T-helper 1 cell treated with Interleukin-12 subunit alpha and Interleukin-12 subunit beta and Interleukin-4 antibody, amounts not matched to agents 30 μg/mL and 1 μg/mL, for 36 hours (primary cell): ENCODE results near the gene EFCAB8.
"Not testable (repeated sequence)": the region's sequence is repeated elsewhere in the genome, so short reads cannot be mapped to it uniquely, and the experiment has no call there.

ENCODE experiments used
- H3K27ac Mint-ChIP-seq: one replicate; pipeline ENCODE4 v1.8.0; 2021; ENCODE audit warnings: mild to moderate bottlenecking, mixed read lengths
- H3K27me3 Mint-ChIP-seq: one replicate; pipeline ENCODE4 v1.8.0; 2021; ENCODE audit warnings: low read depth, mixed read lengths
- H3K36me3 Mint-ChIP-seq: one replicate; pipeline ENCODE4 v1.8.0; 2021; ENCODE audit warnings: low read depth, mixed read lengths
- H3K4me1 Mint-ChIP-seq: one replicate; pipeline ENCODE4 v1.8.0; 2021; ENCODE audit warnings: low read depth, mixed read lengths
- H3K4me3 Mint-ChIP-seq: one replicate; pipeline ENCODE4 v1.8.0; 2021; ENCODE audit warnings: mild to moderate bottlenecking, moderate library complexity, mixed read lengths
- H3K9me3 Mint-ChIP-seq: one replicate; pipeline ENCODE4 v1.8.0; 2021; ENCODE audit warnings: mixed read lengths

Gene EFCAB8

GRCh38 chr20:32958574-32958973 lies 99.9 kb downstream of the EFCAB8 start:
- no peaks in the 10 kb centered on the region for H3K4me1 Mint-ChIP-seq
- H3K4me3 Mint-ChIP-seq, result no peak overlapping the region
- H3K9me3 Mint-ChIP-seq, result peaks cover 31% of the 10 kb centered on the region
- H3K36me3 Mint-ChIP-seq, result peaks cover 3% of the 10 kb centered on the region
- no peaks in the 10 kb centered on the region for H3K27me3 Mint-ChIP-seq
- H3K27ac Mint-ChIP-seq, result no peak overlapping the region

- no peak overlapping the region for H3K27ac Mint-ChIP-seq
- H3K36me3 Mint-ChIP-seq, result peaks cover 3% of the 10 kb centered on the region
- H3K4me3 Mint-ChIP-seq, result no peak overlapping the region
- no peaks in the 10 kb centered on the region for H3K4me1 Mint-ChIP-seq
- no peaks in the 10 kb centered on the region for H3K27me3 Mint-ChIP-seq
- H3K9me3 Mint-ChIP-seq, result peaks cover 27% of the 10 kb centered on the region
Measured at GRCh38 chr20:32959351-32960221, 100.9 kb downstream of the EFCAB8 start.

- Mint-ChIP-seq H3K27ac (no peak overlapping the region), H3K27me3 (no peaks in the 10 kb centered on the region), H3K4me1 (peaks cover 2% of the 10 kb centered on the region), H3K36me3 (peaks cover 3% of the 10 kb centered on the region), H3K4me3 (no peak overlapping the region), H3K9me3 (peaks cover 26% of the 10 kb centered on the region)
Measured at GRCh38 chr20:32960222-32960518, 101.4 kb downstream of the EFCAB8 start.

- Mint-ChIP-seq H3K4me1 (peaks cover 10% of the 10 kb centered on the region), H3K27me3 (no peaks in the 10 kb centered on the region), H3K9me3 (peaks cover 22% of the 10 kb centered on the region), H3K36me3 (peaks cover 3% of the 10 kb centered on the region), H3K4me3 (no peak overlapping the region), H3K27ac (no peak overlapping the region)
Measured at GRCh38 chr20:32960849-32961731, 102.4 kb downstream of the EFCAB8 start.

- Mint-ChIP-seq H3K36me3 (peaks cover 3% of the 10 kb centered on the region), H3K27ac (no peak overlapping the region), H3K9me3 (peaks cover 12% of the 10 kb centered on the region), H3K27me3 (no peaks in the 10 kb centered on the region), H3K4me3 (no peak overlapping the region), H3K4me1 (peaks cover 20% of the 10 kb centered on the region)
Measured at GRCh38 chr20:32962053-32962452, 103.3 kb downstream of the EFCAB8 start.

- H3K4me3 Mint-ChIP-seq, H3K9me3 Mint-ChIP-seq, H3K27ac Mint-ChIP-seq, H3K27me3 Mint-ChIP-seq, H3K36me3 Mint-ChIP-seq: not testable (repeated sequence)
- H3K4me1 Mint-ChIP-seq, result peaks cover 26% of the 10 kb centered on the region
Measured at GRCh38 chr20:32962646-32963045, 103.9 kb downstream of the EFCAB8 start.

- Mint-ChIP-seq H3K9me3 (peaks cover 1% of the 10 kb centered on the region), H3K27me3 (no peaks in the 10 kb centered on the region), H3K36me3 (no peaks in the 10 kb centered on the region), H3K4me3 (no peak overlapping the region), H3K4me1 (peaks cover 30% of the 10 kb centered on the region), H3K27ac (no peak overlapping the region)
Measured at GRCh38 chr20:32963176-32963575, 104.5 kb downstream of the EFCAB8 start.

- Mint-ChIP-seq H3K27me3 (no peaks in the 10 kb centered on the region), H3K9me3 (no peaks in the 10 kb centered on the region), H3K4me3 (no peak overlapping the region), H3K4me1 (peaks cover 33% of the 10 kb centered on the region), H3K36me3 (no peaks in the 10 kb centered on the region), H3K27ac (no peak overlapping the region)
Measured at GRCh38 chr20:32964575-32964974, 105.9 kb downstream of the EFCAB8 start.

GRCh38 chr20:32965115-32965514 lies 106.4 kb downstream of the EFCAB8 start:
- H3K27me3 Mint-ChIP-seq, result no peaks in the 10 kb centered on the region
- H3K9me3 Mint-ChIP-seq, result no peaks in the 10 kb centered on the region
- peaks cover 36% of the 10 kb centered on the region for H3K4me1 Mint-ChIP-seq
- H3K36me3 Mint-ChIP-seq, result no peaks in the 10 kb centered on the region
- no peak overlapping the region for H3K4me3 Mint-ChIP-seq
- H3K27ac Mint-ChIP-seq, result peak overlapping the region; percentile 15

- H3K27ac Mint-ChIP-seq, result peak overlapping the region; percentile 15
- H3K4me1 Mint-ChIP-seq, result peaks cover 38% of the 10 kb centered on the region
- H3K36me3 Mint-ChIP-seq, result no peaks in the 10 kb centered on the region
- H3K4me3 Mint-ChIP-seq, result no peak overlapping the region
- no peaks in the 10 kb centered on the region for H3K9me3 Mint-ChIP-seq
- no peaks in the 10 kb centered on the region for H3K27me3 Mint-ChIP-seq
Measured at GRCh38 chr20:32965581-32966373, 107.1 kb downstream of the EFCAB8 start.

GRCh38 chr20:32966382-32966781 lies 107.7 kb downstream of the EFCAB8 start:
- H3K27me3 Mint-ChIP-seq, result no peaks in the 10 kb centered on the region
- H3K27ac Mint-ChIP-seq, result peak overlapping the region; percentile 92
- H3K4me3 Mint-ChIP-seq, result no peak overlapping the region
- H3K9me3 Mint-ChIP-seq, result no peaks in the 10 kb centered on the region
- peaks cover 38% of the 10 kb centered on the region for H3K4me1 Mint-ChIP-seq
- no peaks in the 10 kb centered on the region for H3K36me3 Mint-ChIP-seq

- H3K4me1 Mint-ChIP-seq, result peaks cover 38% of the 10 kb centered on the region
- peak overlapping the region; percentile 92 for H3K27ac Mint-ChIP-seq
- H3K9me3 Mint-ChIP-seq, result no peaks in the 10 kb centered on the region
- H3K36me3 Mint-ChIP-seq, result no peaks in the 10 kb centered on the region
- peak overlapping the region; percentile 51 for H3K4me3 Mint-ChIP-seq
- H3K27me3 Mint-ChIP-seq, result no peaks in the 10 kb centered on the region
Measured at GRCh38 chr20:32966881-32967781, 108.4 kb downstream of the EFCAB8 start.

GRCh38 chr20:32967961-32968457 lies 109.3 kb downstream of the EFCAB8 start:
- Mint-ChIP-seq H3K9me3 (no peaks in the 10 kb centered on the region), H3K27me3 (no peaks in the 10 kb centered on the region)

More at GRCh38 chr20:32967961-32968457, 109.3 kb downstream of the EFCAB8 start:
- peak overlapping the region; percentile 92 for H3K27ac Mint-ChIP-seq
- peaks cover 38% of the 10 kb centered on the region for H3K4me1 Mint-ChIP-seq
- H3K4me3 Mint-ChIP-seq, result peak overlapping the region; percentile 51
- no peaks in the 10 kb centered on the region for H3K36me3 Mint-ChIP-seq
